Measurements from ENCODE around the gene CDKN2D. TPM values are rescaled to one million over a fixed set of nuclear protein-coding genes. Genes with fewer than 3 reads are reported as not detected.

The CDKN2D gene
- total and polyA plus RNA-seq, 2 of the 8 experiments (the other 6 are each of a cell fraction or from before 2014, with no cell fraction given), result 3.0 to 4.0 TPM

DNA sequence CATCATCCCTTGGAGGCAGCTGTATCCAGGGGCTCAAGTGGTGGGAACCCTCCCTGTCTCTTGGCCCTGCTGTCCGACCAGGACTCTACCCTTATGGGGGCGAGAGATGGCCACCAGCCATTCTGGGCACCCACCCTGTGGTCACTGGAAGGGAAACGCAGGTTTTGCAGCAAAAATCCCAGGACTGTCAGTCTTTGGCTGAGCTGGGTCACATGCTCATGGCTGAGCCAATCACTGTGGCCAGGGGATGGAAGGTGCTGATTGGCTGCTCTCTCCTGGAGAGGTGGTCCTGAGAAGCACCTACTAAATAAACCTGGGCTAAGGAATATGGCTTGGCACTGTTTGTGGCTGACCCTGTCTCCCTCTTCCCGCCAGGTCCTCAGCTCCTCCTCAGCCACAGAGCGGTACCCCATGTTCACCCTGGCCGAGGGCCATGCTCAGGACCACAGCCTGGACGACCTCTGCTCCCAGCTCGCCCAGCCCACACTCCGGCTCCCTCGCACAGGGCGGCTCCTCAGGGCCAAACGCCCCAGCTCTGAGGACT, 16.2 kb downstream of the CDKN2D start (continued):
- no peak for TF ChIP-seq EZH2 (IDR thresholded peaks at IDR 0.05; ENCODE audit: low read depth, low read length, severe bottlenecking)
- no peak for TF ChIP-seq PHF8 (conservative IDR thresholded peaks at IDR 0.05; ENCODE audit: low read depth, low read length)
- TF ChIP-seq, protein P1, sequence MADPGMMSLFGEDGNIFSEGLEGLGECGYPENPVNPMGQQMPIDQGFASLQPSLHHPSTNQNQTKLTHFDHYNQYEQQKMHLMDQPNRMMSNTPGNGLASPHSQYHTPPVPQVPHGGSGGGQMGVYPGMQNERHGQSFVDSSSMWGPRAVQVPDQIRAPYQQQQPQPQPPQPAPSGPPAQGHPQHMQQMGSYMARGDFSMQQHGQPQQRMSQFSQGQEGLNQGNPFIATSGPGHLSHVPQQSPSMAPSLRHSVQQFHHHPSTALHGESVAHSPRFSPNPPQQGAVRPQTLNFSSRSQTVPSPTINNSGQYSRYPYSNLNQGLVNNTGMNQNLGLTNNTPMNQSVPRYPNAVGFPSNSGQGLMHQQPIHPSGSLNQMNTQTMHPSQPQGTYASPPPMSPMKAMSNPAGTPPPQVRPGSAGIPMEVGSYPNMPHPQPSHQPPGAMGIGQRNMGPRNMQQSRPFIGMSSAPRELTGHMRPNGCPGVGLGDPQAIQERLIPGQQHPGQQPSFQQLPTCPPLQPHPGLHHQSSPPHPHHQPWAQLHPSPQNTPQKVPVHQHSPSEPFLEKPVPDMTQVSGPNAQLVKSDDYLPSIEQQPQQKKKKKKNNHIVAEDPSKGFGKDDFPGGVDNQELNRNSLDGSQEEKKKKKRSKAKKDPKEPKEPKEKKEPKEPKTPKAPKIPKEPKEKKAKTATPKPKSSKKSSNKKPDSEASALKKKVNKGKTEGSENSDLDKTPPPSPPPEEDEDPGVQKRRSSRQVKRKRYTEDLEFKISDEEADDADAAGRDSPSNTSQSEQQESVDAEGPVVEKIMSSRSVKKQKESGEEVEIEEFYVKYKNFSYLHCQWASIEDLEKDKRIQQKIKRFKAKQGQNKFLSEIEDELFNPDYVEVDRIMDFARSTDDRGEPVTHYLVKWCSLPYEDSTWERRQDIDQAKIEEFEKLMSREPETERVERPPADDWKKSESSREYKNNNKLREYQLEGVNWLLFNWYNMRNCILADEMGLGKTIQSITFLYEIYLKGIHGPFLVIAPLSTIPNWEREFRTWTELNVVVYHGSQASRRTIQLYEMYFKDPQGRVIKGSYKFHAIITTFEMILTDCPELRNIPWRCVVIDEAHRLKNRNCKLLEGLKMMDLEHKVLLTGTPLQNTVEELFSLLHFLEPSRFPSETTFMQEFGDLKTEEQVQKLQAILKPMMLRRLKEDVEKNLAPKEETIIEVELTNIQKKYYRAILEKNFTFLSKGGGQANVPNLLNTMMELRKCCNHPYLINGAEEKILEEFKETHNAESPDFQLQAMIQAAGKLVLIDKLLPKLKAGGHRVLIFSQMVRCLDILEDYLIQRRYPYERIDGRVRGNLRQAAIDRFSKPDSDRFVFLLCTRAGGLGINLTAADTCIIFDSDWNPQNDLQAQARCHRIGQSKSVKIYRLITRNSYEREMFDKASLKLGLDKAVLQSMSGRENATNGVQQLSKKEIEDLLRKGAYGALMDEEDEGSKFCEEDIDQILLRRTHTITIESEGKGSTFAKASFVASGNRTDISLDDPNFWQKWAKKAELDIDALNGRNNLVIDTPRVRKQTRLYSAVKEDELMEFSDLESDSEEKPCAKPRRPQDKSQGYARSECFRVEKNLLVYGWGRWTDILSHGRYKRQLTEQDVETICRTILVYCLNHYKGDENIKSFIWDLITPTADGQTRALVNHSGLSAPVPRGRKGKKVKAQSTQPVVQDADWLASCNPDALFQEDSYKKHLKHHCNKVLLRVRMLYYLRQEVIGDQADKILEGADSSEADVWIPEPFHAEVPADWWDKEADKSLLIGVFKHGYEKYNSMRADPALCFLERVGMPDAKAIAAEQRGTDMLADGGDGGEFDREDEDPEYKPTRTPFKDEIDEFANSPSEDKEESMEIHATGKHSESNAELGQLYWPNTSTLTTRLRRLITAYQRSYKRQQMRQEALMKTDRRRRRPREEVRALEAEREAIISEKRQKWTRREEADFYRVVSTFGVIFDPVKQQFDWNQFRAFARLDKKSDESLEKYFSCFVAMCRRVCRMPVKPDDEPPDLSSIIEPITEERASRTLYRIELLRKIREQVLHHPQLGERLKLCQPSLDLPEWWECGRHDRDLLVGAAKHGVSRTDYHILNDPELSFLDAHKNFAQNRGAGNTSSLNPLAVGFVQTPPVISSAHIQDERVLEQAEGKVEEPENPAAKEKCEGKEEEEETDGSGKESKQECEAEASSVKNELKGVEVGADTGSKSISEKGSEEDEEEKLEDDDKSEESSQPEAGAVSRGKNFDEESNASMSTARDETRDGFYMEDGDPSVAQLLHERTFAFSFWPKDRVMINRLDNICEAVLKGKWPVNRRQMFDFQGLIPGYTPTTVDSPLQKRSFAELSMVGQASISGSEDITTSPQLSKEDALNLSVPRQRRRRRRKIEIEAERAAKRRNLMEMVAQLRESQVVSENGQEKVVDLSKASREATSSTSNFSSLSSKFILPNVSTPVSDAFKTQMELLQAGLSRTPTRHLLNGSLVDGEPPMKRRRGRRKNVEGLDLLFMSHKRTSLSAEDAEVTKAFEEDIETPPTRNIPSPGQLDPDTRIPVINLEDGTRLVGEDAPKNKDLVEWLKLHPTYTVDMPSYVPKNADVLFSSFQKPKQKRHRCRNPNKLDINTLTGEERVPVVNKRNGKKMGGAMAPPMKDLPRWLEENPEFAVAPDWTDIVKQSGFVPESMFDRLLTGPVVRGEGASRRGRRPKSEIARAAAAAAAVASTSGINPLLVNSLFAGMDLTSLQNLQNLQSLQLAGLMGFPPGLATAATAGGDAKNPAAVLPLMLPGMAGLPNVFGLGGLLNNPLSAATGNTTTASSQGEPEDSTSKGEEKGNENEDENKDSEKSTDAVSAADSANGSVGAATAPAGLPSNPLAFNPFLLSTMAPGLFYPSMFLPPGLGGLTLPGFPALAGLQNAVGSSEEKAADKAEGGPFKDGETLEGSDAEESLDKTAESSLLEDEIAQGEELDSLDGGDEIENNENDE (IDR thresholded peaks at IDR 0.05; ENCODE audit: insufficient replicate concordance, low read length), result no peak
- no peak for TF ChIP-seq HDAC6 (IDR thresholded peaks at IDR 0.05; ENCODE audit: low read depth, low read length)
- peak; percentile 54; the same call in 1 of the 2 replicates for TF ChIP-seq SP1 (IDR thresholded peaks at IDR 0.05; ENCODE audit: low read depth, low read length)
- no peak for TF ChIP-seq SIN3A (conservative IDR thresholded peaks at IDR 0.05 in 1 of 2, IDR thresholded peaks at IDR 0.05 in 1 of 2; ENCODE audit: low read depth in 1 of 2, low read length in 2 of 2)
- no peak for TF ChIP-seq JUND (IDR thresholded peaks at IDR 0.05; ENCODE audit: low read length)
- no peak for TF ChIP-seq RBBP5 (IDR thresholded peaks at IDR 0.05; ENCODE audit: borderline replicate concordance, low read depth, low read length)
- peak; percentile 63 for TF ChIP-seq CHD2 (IDR thresholded peaks at IDR 0.05; ENCODE audit: low read length)
- no peak for TF ChIP-seq CREB1 (IDR thresholded peaks at IDR 0.05)
- no peak for TF ChIP-seq TEAD4 (IDR thresholded peaks at IDR 0.05; ENCODE audit: low read depth, low read length)
- no peak for TF ChIP-seq JUN (IDR thresholded peaks at IDR 0.05; ENCODE audit: low read depth, low read length)

Data from H1 (cell line).